Duodenal mucosa (tissue), 2 donors: ENCODE measurements around the gene SBDS.
"Not testable (repeated sequence)": the region's sequence is repeated elsewhere in the genome, so short reads cannot be mapped to it uniquely, and the experiment has no call there.

Experiments
- H3K27ac ChIP-seq: one replicate; pipeline ENCODE4 v1.7.0; 2013; ENCODE audit warnings: low read depth, low read length
- H3K27me3 ChIP-seq, 2 donors: one replicate each; pipeline ENCODE4 v1.7.0; 2013; ENCODE audit warnings: low read length in 2 of 2, control low read depth in 1 of 2; ENCODE audit not compliant: insufficient read depth in 2 of 2, control insufficient read depth in 1 of 2
- H3K36me3 ChIP-seq, 2 donors: one replicate each; pipeline ENCODE4 v1.7.0; 2013; ENCODE audit warnings: low read length in 2 of 2, control low read depth in 1 of 2; ENCODE audit not compliant: insufficient read depth in 2 of 2, control insufficient read depth in 1 of 2
- H3K4me1 ChIP-seq, 2 donors: one replicate each; pipeline ENCODE4 v1.7.0; 2013; ENCODE audit warnings: low read length in 2 of 2, control low read depth in 1 of 2; ENCODE audit not compliant: insufficient read depth in 2 of 2, control insufficient read depth in 1 of 2
- H3K4me3 ChIP-seq, 2 donors: one replicate each; pipeline ENCODE4 v1.7.0; 2013; ENCODE audit warnings: low read length in 2 of 2, low read depth in 1 of 2
- H3K9ac ChIP-seq, 2 donors: one replicate each; pipeline ENCODE4 v1.7.0; 2013; ENCODE audit warnings: low read length in 2 of 2, low read depth in 1 of 2
- H3K9me3 ChIP-seq, 2 donors: one replicate each; pipeline ENCODE4 v1.7.0; 2013; ENCODE audit warnings: low read length in 2 of 2, control low read depth in 1 of 2; ENCODE audit not compliant: control insufficient read depth in 1 of 2

The SBDS gene

GRCh38 chr7:67019562-67020390, 24.4 kb upstream of the SBDS start:
- H3K36me3 ChIP-seq = peaks cover 3 to 54% of the 10 kb centered on the region in 2 donors

GRCh38 chr7:67018940-67019339, 23.6 kb upstream of the SBDS start:
- no peaks in the 10 kb centered on the region for H3K27me3 ChIP-seq
- no peaks in the 10 kb centered on the region for H3K4me1 ChIP-seq
- H3K27ac ChIP-seq = no peak overlapping the region
- H3K9ac ChIP-seq = no peak overlapping the region
- H3K4me3 ChIP-seq = no peak overlapping the region
- peaks cover 3 to 60% of the 10 kb centered on the region in 2 donors for H3K36me3 ChIP-seq
- H3K9me3 ChIP-seq = no peaks in the 10 kb centered on the region

More at GRCh38 chr7:67019562-67020390, 24.4 kb upstream of the SBDS start:
- Histone ChIP-seq H3K27ac (no peak overlapping the region), H3K27me3 (no peaks in the 10 kb centered on the region), H3K9ac (no peak overlapping the region), H3K4me1 (no peaks in the 10 kb centered on the region), H3K4me3 (no peak overlapping the region), H3K9me3 (no peaks in the 10 kb centered on the region)

- H3K27ac ChIP-seq, H3K9ac ChIP-seq, H3K4me1 ChIP-seq, H3K27me3 ChIP-seq, H3K9me3 ChIP-seq, H3K4me3 ChIP-seq: not testable (repeated sequence)
- H3K36me3 ChIP-seq = peaks cover 3 to 62% of the 10 kb centered on the region in 2 donors
Measured at GRCh38 chr7:67017971-67018370, 22.6 kb upstream of the SBDS start.

- not testable (repeated sequence) for H3K4me1 ChIP-seq, H3K27ac ChIP-seq, H3K9me3 ChIP-seq, H3K9ac ChIP-seq, H3K4me3 ChIP-seq, H3K27me3 ChIP-seq
- H3K36me3 ChIP-seq = peaks cover 7 to 51% of the 10 kb centered on the region in 2 donors
Measured at GRCh38 chr7:67014076-67014622, 18.8 kb upstream of the SBDS start.

- H3K4me3 ChIP-seq, H3K4me1 ChIP-seq, H3K27me3 ChIP-seq, H3K9ac ChIP-seq, H3K9me3 ChIP-seq, H3K27ac ChIP-seq: not testable (repeated sequence)
- H3K36me3 ChIP-seq = peaks cover 9 to 47% of the 10 kb centered on the region in 2 donors
Measured at GRCh38 chr7:67009677-67010076, 14.3 kb upstream of the SBDS start.

- no peak overlapping the region for H3K9ac ChIP-seq
- H3K36me3 ChIP-seq = peaks cover 9 to 35% of the 10 kb centered on the region in 2 donors
- no peak overlapping the region for H3K27ac ChIP-seq
- no peaks in the 10 kb centered on the region for H3K27me3 ChIP-seq
- no peaks in the 10 kb centered on the region for H3K9me3 ChIP-seq
- H3K4me3 ChIP-seq = no peak overlapping the region
- no peaks in the 10 kb centered on the region for H3K4me1 ChIP-seq
Measured at GRCh38 chr7:67008260-67008659, 12.9 kb upstream of the SBDS start.

- Histone ChIP-seq H3K4me1 (no peaks in the 10 kb centered on the region), H3K27me3 (no peaks in the 10 kb centered on the region), H3K36me3 (peaks cover 5 to 33% of the 10 kb centered on the region in 2 donors)
Measured at GRCh38 chr7:67006965-67007364, 11.6 kb upstream of the SBDS start.

GRCh38 chr7:67004145-67004544, 8.8 kb upstream of the SBDS start:
- H3K4me1 ChIP-seq, H3K9me3 ChIP-seq, H3K27ac ChIP-seq, H3K4me3 ChIP-seq, H3K9ac ChIP-seq, H3K27me3 ChIP-seq: not testable (repeated sequence)
- H3K36me3 ChIP-seq = peaks cover 5 to 18% of the 10 kb centered on the region in 2 donors

More at GRCh38 chr7:67006965-67007364, 11.6 kb upstream of the SBDS start:
- Histone ChIP-seq H3K4me3 (no peak overlapping the region), H3K9ac (no peak overlapping the region), H3K9me3 (no peaks in the 10 kb centered on the region), H3K27ac (no peak overlapping the region)

- H3K36me3 ChIP-seq, H3K27ac ChIP-seq, H3K9ac ChIP-seq, H3K4me1 ChIP-seq, H3K27me3 ChIP-seq, H3K4me3 ChIP-seq, H3K9me3 ChIP-seq: not testable (repeated sequence)
Measured at GRCh38 chr7:67000601-67001258, 5.3 kb upstream of the SBDS start.

- not testable (repeated sequence) for H3K4me1 ChIP-seq, H3K27me3 ChIP-seq
Measured at GRCh38 chr7:66996444-66997191, 1.2 kb upstream of the SBDS start, which contains the start of gene TYW1. TYW1 (plus strand) TSS chr7:66996833; CDS start chr7:66996979, 146 bp downstream.

More at GRCh38 chr7:66996444-66997191, 1.2 kb upstream of the SBDS start, which contains the start of gene TYW1:
- H3K27ac ChIP-seq = peak within 1 kb of the TSS; percentile 42
- not testable (repeated sequence) for H3K9me3 ChIP-seq
- H3K36me3 ChIP-seq = peaks cover 0 to 18% of the 10 kb centered on the region in 2 donors
- H3K9ac ChIP-seq = peak within 1 kb of the TSS; percentile 80
- H3K4me3 ChIP-seq = peak within 1 kb of the TSS; percentile 79 to 83
